Measurements from ENCODE around the gene MMP28.
A peak's percentile ranks its signal among the peaks of the same experiment; 100 is the strongest.

MMP28 gene, protein sequence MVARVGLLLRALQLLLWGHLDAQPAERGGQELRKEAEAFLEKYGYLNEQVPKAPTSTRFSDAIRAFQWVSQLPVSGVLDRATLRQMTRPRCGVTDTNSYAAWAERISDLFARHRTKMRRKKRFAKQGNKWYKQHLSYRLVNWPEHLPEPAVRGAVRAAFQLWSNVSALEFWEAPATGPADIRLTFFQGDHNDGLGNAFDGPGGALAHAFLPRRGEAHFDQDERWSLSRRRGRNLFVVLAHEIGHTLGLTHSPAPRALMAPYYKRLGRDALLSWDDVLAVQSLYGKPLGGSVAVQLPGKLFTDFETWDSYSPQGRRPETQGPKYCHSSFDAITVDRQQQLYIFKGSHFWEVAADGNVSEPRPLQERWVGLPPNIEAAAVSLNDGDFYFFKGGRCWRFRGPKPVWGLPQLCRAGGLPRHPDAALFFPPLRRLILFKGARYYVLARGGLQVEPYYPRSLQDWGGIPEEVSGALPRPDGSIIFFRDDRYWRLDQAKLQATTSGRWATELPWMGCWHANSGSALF

DNA sequence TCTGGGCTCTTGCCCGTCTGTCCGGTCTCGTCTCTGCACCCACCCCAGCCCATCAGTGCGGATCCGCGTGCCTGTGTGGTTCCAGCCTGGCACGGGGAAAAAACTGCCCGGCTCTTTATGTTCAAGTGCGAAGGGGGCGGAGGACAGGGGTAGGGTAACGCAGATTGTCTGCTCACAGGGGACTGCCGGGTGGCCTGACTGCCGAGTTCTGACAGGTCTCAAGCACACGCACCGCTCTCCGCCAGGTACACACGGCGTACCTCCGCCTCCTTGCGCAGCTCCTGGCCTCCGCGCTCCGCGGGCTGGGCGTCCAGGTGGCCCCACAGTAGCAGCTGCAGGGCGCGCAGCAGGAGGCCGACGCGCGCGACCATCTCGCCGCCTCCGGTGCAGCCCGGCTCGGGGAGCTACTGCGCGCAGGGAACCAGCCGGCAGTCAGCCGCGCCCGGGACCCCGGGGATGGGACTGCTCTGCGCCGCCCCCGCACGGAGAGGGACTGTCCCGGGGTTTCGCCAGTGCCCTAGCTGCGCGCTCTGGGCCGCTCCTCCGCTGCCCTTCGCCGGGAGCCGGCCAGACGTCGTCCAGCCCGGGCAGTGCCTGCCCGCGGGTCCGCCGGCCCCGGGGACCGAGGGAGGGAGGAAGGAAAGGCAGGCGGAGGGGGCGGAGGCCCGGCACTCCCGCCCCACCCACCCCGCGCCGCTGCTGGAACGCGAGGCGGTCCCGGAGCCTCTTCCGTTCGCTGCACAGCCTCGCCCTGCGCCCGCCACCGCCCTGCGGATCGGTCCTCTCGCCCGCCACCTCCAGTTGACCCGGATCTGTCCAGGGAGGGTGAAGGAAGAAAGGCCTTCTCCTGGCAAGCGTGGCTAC lies at the start of gene MMP28:
Gene MMP28, minus strand, starts transcription at position 635 of the 864 bp plus-strand sequence. Its CDS starts 264 bp downstream, at position 371.
- Histone ChIP-seq H3K9ac (ENCODE audit: low read length) (no peak within 1 kb of the TSS), H3K4me1 (ENCODE audit: insufficient read depth, low read length) (peaks cover 28% of the 10 kb centered on the region)

DNA sequence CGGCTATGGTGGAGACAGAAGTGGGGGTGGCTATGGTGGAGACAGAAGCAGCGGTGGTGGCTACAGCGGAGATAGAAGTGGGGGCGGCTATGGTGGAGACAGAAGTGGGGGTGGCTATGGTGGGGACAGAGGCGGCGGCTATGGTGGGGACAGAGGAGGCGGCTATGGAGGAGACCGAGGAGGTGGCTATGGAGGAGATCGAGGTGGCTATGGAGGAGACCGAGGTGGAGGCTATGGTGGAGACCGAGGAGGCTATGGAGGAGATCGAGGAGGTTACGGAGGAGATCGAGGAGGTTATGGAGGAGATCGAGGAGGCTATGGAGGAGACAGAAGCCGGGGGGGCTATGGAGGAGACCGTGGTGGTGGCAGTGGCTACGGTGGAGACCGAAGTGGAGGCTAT lies 49.1 kb upstream of the MMP28 start:
- H3K36me3 ChIP-seq (ENCODE audit: insufficient read depth, low read length): peaks cover 71% of the 10 kb centered on the region
- H3K9ac ChIP-seq (ENCODE audit: low read length): no peak overlapping the region

More for the DNA sequence above, at the start of gene MMP28:
- H3K9me3 ChIP-seq (ENCODE audit: low read length): no peaks in the 10 kb centered on the region
- H3K27ac ChIP-seq (ENCODE audit: low read depth, low read length): peak within 1 kb of the TSS; percentile 65
- H3K36me3 ChIP-seq (ENCODE audit: insufficient read depth, low read length): no peaks in the 10 kb centered on the region
- H3K4me3 ChIP-seq (ENCODE audit: low read depth in 1 of 2, low read length in 2 of 2): peak within 1 kb of the TSS; percentile 45 to 65
- peaks cover 0 to 5% of the 10 kb centered on the region in 2 donors for H3K27me3 ChIP-seq (ENCODE audit: control insufficient read depth in 1 of 2, insufficient read depth in 2 of 2, low read length in 2 of 2)

DNA sequence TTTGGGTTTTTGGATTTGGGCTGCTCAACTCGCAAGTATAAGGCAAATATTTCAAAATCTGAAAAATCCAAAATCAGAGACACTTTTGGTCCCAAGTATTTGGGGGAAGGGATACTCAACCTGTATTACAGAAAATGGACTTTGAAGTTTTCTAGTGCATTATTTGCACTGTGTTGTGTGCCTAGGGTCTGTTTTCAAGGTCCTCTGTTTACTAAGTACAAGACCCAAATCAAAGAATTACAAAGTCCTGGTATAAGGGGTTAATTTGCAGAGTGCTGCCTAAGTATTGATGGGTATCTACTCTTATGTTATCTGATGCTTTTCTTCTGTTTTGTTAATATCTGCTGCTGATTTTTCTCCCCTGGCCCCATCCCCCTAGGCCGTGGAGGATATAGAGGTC lies 48.3 kb upstream of the MMP28 start:
- H3K4me3 ChIP-seq (ENCODE audit: low read depth in 1 of 2, low read length in 2 of 2): no peak overlapping the region
- peaks cover 67% of the 10 kb centered on the region for H3K36me3 ChIP-seq (ENCODE audit: insufficient read depth, low read length)
- no peak overlapping the region for H3K27ac ChIP-seq (ENCODE audit: low read depth, low read length)
- no peaks in the 10 kb centered on the region for H3K9me3 ChIP-seq (ENCODE audit: low read length)
- no peaks in the 10 kb centered on the region for H3K27me3 ChIP-seq (ENCODE audit: control insufficient read depth in 1 of 2, insufficient read depth in 2 of 2, low read length in 2 of 2)
- no peak overlapping the region for H3K9ac ChIP-seq (ENCODE audit: low read length)
- no peaks in the 10 kb centered on the region for H3K4me1 ChIP-seq (ENCODE audit: insufficient read depth, low read length)

More for the DNA sequence above, 49.1 kb upstream of the MMP28 start:
- Histone ChIP-seq H3K9me3 (ENCODE audit: low read length) (no peaks in the 10 kb centered on the region), H3K27ac (ENCODE audit: low read depth, low read length) (no peak overlapping the region), H3K27me3 (ENCODE audit: control insufficient read depth in 1 of 2, insufficient read depth in 2 of 2, low read length in 2 of 2) (no peaks in the 10 kb centered on the region), H3K4me1 (ENCODE audit: insufficient read depth, low read length) (no peaks in the 10 kb centered on the region), H3K4me3 (ENCODE audit: low read depth in 1 of 2, low read length in 2 of 2) (no peak overlapping the region)

DNA sequence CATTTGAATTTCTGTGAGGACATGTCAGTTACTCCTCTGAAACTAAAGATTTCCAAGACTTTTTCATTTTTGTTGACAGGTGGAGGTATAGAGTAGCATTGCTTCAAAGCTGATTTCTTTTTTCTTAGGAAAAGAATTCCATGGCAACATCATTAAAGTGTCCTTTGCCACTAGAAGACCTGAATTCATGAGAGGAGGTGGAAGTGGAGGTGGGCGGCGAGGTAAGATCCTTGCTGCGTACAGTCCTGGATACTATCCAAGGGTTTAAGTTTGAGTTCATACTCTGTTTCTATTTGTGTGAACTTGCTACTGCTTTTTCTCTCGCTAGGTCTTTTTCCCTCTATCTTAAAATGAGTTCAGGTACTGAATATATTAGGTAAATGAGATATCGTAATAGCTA lies 46.8 kb upstream of the MMP28 start:
- Histone ChIP-seq H3K36me3 (ENCODE audit: insufficient read depth, low read length) (peaks cover 57% of the 10 kb centered on the region), H3K4me3 (ENCODE audit: low read depth in 1 of 2, low read length in 2 of 2) (no peak overlapping the region), H3K9ac (ENCODE audit: low read length) (no peak overlapping the region), H3K4me1 (ENCODE audit: insufficient read depth, low read length) (no peaks in the 10 kb centered on the region), H3K9me3 (ENCODE audit: low read length) (no peaks in the 10 kb centered on the region), H3K27ac (ENCODE audit: low read depth, low read length) (no peak overlapping the region), H3K27me3 (ENCODE audit: control insufficient read depth in 1 of 2, insufficient read depth in 2 of 2, low read length in 2 of 2) (no peaks in the 10 kb centered on the region)

DNA sequence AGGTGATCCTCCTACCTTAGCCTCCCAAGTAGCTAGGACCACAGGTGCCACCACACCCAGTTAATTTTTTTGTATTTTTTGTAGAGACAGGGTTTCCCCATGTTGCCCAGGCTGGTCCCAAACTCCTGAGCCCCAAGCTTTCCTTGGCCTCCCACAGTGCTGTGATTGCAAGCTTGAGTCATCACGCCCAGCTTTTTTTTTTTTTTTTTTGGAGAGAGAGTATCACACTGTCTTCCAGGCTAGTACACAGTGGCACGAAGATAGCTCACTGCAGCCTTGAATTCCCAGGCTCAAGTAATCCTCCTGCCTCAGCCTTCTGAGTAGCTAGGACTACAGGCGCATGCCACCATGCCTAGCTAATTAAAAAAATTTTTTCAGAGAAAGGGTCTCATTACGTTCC lies 46.1 kb upstream of the MMP28 start:
- Histone ChIP-seq H3K4me3 (ENCODE audit: low read depth in 1 of 2, low read length in 2 of 2) (no peak overlapping the region), H3K4me1 (ENCODE audit: insufficient read depth, low read length) (no peaks in the 10 kb centered on the region), H3K9me3 (ENCODE audit: low read length) (no peaks in the 10 kb centered on the region), H3K27ac (ENCODE audit: low read depth, low read length) (no peak overlapping the region), H3K36me3 (ENCODE audit: insufficient read depth, low read length) (peaks cover 51% of the 10 kb centered on the region), H3K27me3 (ENCODE audit: control insufficient read depth in 1 of 2, insufficient read depth in 2 of 2, low read length in 2 of 2) (no peaks in the 10 kb centered on the region), H3K9ac (ENCODE audit: low read length) (no peak overlapping the region)

DNA sequence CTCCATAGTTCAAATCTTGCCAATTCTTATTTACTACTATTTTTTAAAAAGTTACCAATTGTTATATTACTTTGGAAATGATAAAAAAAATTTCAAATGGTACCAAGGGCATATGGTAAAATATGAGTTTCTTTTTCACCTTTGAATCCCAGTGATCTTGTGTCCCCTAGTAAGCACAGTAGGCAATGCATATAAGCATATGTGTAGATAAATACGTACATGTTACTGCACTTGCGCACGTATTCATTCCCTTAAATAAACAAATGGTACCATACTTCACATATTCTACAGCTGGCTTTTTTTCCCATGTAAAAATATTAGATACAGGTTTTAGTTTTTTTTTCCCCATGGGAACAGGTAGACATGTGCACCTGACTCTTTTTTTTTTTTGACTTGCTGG lies 45.7 kb upstream of the MMP28 start:
- H3K36me3 ChIP-seq (ENCODE audit: insufficient read depth, low read length): peaks cover 47% of the 10 kb centered on the region
- no peaks in the 10 kb centered on the region for H3K9me3 ChIP-seq (ENCODE audit: low read length)
- H3K27ac ChIP-seq (ENCODE audit: low read depth, low read length): no peak overlapping the region
- H3K4me3 ChIP-seq (ENCODE audit: low read depth in 1 of 2, low read length in 2 of 2): no peak overlapping the region
- H3K27me3 ChIP-seq (ENCODE audit: control insufficient read depth in 1 of 2, insufficient read depth in 2 of 2, low read length in 2 of 2): no peaks in the 10 kb centered on the region
- no peaks in the 10 kb centered on the region for H3K4me1 ChIP-seq (ENCODE audit: insufficient read depth, low read length)
- H3K9ac ChIP-seq (ENCODE audit: low read length): no peak overlapping the region

DNA sequence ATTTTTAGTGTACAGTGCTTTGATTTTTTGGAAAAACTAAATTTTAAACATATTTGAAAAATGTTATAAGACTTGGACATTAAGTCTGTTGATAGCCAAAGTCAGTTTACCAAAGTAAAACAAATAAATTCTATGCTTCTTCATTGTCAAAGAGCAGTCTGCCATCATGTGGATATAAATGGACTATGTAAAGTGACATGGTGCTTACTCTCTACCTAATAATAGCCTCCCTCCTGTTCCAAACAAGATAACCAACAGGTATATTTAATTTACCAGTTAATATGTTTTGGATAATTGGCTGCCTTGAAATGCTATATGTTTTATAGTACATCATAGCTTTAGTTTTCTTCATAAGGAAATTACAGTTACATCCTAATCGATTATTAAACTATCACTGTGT lies 29.8 kb upstream of the MMP28 start:
- no peaks in the 10 kb centered on the region for H3K9me3 ChIP-seq (ENCODE audit: low read length)
- H3K4me3 ChIP-seq (ENCODE audit: low read depth in 1 of 2, low read length in 2 of 2): no peak overlapping the region
- peaks cover 65% of the 10 kb centered on the region for H3K36me3 ChIP-seq (ENCODE audit: insufficient read depth, low read length)
- H3K27me3 ChIP-seq (ENCODE audit: control insufficient read depth in 1 of 2, insufficient read depth in 2 of 2, low read length in 2 of 2): no peaks in the 10 kb centered on the region
- H3K9ac ChIP-seq (ENCODE audit: low read length): no peak overlapping the region
- no peak overlapping the region for H3K27ac ChIP-seq (ENCODE audit: low read depth, low read length)
- H3K4me1 ChIP-seq (ENCODE audit: insufficient read depth, low read length): no peaks in the 10 kb centered on the region

DNA sequence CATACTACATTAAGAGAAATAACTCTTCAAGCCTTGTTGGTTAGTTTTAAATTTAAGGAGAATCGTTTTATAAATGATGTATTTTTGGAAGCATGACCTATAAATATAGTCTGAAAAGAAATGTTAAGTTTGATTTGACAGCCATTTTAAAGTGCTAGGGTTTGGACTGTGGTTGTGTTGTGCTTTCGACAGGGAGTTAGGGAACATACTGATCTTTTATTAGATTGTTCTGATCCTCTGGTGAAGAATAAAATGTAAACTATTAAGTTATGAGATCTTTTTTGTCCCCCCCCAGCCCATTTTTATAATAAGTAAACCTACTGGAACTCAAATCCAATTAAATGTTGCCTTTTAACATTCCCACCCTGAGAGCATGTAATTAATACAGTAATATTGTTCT lies 25.9 kb upstream of the MMP28 start:
- H3K27me3 ChIP-seq (ENCODE audit: control insufficient read depth in 1 of 2, insufficient read depth in 2 of 2, low read length in 2 of 2): no peaks in the 10 kb centered on the region
- H3K27ac ChIP-seq (ENCODE audit: low read depth, low read length): no peak overlapping the region
- H3K9ac ChIP-seq (ENCODE audit: low read length): no peak overlapping the region
- H3K4me3 ChIP-seq (ENCODE audit: low read depth in 1 of 2, low read length in 2 of 2): no peak overlapping the region
- H3K4me1 ChIP-seq (ENCODE audit: insufficient read depth, low read length): peaks cover 8% of the 10 kb centered on the region
- peaks cover 50% of the 10 kb centered on the region for H3K36me3 ChIP-seq (ENCODE audit: insufficient read depth, low read length)
- H3K9me3 ChIP-seq (ENCODE audit: low read length): no peaks in the 10 kb centered on the region

DNA sequence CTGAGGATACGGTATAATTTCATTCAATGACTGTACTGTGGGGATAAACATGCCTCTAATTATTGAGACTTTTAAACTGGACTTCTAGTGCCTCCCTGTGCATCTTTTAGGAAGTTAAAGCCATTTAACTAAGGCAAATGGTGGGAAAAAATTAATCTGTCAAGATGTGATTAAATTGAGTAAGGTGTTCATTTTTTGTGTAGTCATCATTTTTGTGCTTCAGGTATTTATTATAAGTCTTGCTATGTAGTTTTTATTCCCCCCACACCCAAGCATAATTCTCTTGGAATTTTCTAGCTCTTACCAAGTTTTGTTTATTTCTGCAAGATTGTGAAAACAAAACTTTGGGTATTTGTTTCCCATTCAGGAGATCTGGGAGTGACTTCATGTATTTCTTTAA lies 24.0 kb upstream of the MMP28 start:
- Histone ChIP-seq H3K4me3 (ENCODE audit: low read depth in 1 of 2, low read length in 2 of 2) (no peak overlapping the region), H3K4me1 (ENCODE audit: insufficient read depth, low read length) (peaks cover 15% of the 10 kb centered on the region), H3K9me3 (ENCODE audit: low read length) (no peaks in the 10 kb centered on the region), H3K36me3 (ENCODE audit: insufficient read depth, low read length) (peaks cover 40% of the 10 kb centered on the region), H3K27me3 (ENCODE audit: control insufficient read depth in 1 of 2, insufficient read depth in 2 of 2, low read length in 2 of 2) (no peaks in the 10 kb centered on the region), H3K27ac (ENCODE audit: low read depth, low read length) (no peak overlapping the region), H3K9ac (ENCODE audit: low read length) (no peak overlapping the region)

DNA sequence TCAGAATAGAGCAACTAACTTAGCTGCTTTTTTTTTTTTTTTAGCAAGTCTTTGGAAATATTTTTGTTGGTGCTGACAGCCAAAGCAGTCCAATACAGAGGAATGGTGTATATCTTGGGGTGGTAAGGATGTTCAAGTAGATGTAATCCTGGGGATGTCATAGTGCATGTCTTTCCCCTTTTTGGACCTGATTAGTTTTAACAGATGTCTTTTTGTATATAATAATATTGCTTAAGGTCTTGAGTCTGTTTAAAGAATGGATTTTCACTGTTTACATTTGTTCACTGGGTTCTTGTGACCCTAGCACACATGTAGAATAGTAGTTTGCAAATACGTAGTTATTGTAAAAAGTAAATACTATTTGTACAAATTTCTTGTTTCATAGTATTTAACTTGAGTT lies 21.8 kb upstream of the MMP28 start:
- peaks cover 16% of the 10 kb centered on the region for H3K4me1 ChIP-seq (ENCODE audit: insufficient read depth, low read length)
- H3K36me3 ChIP-seq (ENCODE audit: insufficient read depth, low read length): peaks cover 20% of the 10 kb centered on the region
- no peaks in the 10 kb centered on the region for H3K9me3 ChIP-seq (ENCODE audit: low read length)
- no peak overlapping the region for H3K9ac ChIP-seq (ENCODE audit: low read length)
- H3K27ac ChIP-seq (ENCODE audit: low read depth, low read length): no peak overlapping the region
- H3K27me3 ChIP-seq (ENCODE audit: control insufficient read depth in 1 of 2, insufficient read depth in 2 of 2, low read length in 2 of 2): no peaks in the 10 kb centered on the region
- no peak overlapping the region for H3K4me3 ChIP-seq (ENCODE audit: low read depth in 1 of 2, low read length in 2 of 2)

DNA sequence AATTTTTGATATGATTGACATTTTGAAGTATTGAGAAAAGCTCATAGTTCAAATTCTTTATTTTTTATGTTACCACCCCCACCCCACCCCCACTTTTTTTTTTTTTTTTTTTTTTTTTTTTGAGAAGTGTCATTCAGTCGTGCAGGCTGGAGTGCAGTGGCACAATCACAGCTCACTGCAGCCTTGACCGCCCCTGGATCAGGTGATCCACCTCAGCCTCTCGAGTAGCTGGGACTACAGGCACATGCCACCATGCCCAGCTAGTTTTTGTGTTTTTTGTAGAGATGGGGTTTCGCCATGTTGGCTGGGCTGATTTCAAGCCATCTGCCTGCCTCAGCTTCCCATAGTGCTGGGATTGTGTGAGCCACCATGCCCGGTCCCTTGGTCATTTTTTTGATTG lies 21.3 kb upstream of the MMP28 start:
- H3K36me3 ChIP-seq (ENCODE audit: insufficient read depth, low read length): peaks cover 20% of the 10 kb centered on the region
- no peak overlapping the region for H3K27ac ChIP-seq (ENCODE audit: low read depth, low read length)
- H3K27me3 ChIP-seq (ENCODE audit: control insufficient read depth in 1 of 2, insufficient read depth in 2 of 2, low read length in 2 of 2): no peaks in the 10 kb centered on the region
- H3K4me1 ChIP-seq (ENCODE audit: insufficient read depth, low read length): peaks cover 21% of the 10 kb centered on the region
- no peak overlapping the region for H3K4me3 ChIP-seq (ENCODE audit: low read depth in 1 of 2, low read length in 2 of 2)
- H3K9me3 ChIP-seq (ENCODE audit: low read length): no peaks in the 10 kb centered on the region
- no peak overlapping the region for H3K9ac ChIP-seq (ENCODE audit: low read length)
